ENCODE measurements around the gene DLG1.

The DLG1 gene

DNA sequence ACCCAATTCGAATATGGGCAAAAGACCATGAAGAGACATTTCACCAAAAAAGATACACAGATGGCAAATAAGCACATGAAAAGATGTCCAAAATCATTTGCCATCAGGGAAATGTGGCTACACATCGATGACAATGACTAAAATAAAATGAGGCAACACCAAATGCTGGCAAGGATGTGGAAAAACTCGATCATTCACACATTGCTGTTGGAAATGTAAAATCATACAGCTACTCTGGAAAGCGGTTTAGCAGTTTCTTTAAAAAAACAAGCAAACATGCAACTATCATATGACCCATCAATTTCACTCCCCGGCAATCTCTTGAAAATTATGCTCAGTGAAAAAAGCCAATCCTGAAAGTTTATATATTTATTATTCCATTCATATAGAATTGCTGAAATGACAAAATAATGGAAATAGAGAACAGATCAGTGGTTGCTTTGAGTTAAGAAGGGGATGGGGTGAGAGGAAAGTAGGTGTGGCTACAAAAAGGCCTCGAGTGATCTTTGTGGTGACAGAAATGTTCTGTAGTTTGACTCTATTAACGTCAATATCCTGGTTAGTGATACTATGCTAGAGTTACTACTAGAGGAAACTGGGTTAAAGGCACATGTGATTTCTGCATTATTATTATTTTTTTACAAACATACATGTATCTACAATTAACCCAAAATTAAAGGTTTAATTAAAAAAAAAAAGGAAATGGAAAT lies 45.0 kb downstream of the DLG1 start:
- DNase-seq: no peak
- Mint-ChIP-seq H3K4me3 (peak overlapping the region in 1 of 2 donors; percentile 61), H3K27ac (peak overlapping the region in 1 of 2 donors; percentile 6), H3K4me1 (peaks cover 61% of the 10 kb centered on the region), H3K9me3 (peaks cover 19 to 21% of the 10 kb centered on the region in 2 donors), H3K27me3 (no peaks in the 10 kb centered on the region)
- ATAC-seq: peak; percentile 87

DNA sequence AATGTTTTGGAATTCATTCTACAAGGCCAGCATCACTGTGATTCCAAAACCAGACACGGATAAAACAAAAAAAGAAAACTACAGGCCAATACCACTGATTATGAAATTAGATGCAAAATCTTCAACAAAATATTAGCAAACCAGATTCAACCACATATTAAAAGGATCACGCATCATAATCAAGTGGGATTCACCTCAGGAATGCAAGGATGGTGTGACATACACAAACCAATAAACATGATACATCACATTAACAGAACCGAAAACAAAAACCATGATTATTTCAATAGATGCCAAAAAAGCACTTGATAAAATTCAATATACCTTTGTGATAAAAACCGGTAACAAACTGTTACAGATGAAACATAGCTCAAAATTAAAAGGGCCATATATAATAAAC lies 48.9 kb downstream of the DLG1 start:
- H3K27ac Mint-ChIP-seq: no peak overlapping the region
- ATAC-seq (no peak), DNase-seq (no peak)
- H3K27me3 Mint-ChIP-seq: no peaks in the 10 kb centered on the region
- peaks cover 27 to 45% of the 10 kb centered on the region in 2 donors for H3K9me3 Mint-ChIP-seq
- H3K4me3 Mint-ChIP-seq: no peak overlapping the region
- peaks cover 40% of the 10 kb centered on the region for H3K4me1 Mint-ChIP-seq

DNA sequence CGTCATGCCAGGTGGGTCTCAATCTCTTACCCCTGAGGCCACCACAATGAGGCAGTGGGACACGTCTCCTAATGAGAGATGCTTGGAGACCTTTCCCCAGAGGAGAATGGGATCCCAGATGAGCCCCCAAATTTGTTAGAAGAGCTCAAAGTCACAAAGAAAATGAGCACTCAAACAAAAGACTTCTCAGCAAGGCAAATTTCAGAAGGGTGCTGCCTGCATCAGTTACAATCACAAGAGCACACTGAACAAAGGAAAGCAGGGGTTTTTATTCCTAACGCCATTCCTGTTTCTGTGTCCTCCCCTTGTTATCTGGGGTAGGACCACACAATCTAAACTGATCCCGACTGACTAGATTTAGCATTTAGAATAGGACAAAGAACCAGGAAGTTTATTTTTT lies 50.1 kb downstream of the DLG1 start:
- peaks cover 36 to 55% of the 10 kb centered on the region in 2 donors for H3K9me3 Mint-ChIP-seq
- H3K27ac Mint-ChIP-seq: no peak overlapping the region
- ATAC-seq (no peak), DNase-seq (no peak)
- H3K4me1 Mint-ChIP-seq: peaks cover 28% of the 10 kb centered on the region
- H3K4me3 Mint-ChIP-seq: no peak overlapping the region
- no peaks in the 10 kb centered on the region for H3K27me3 Mint-ChIP-seq

DNA sequence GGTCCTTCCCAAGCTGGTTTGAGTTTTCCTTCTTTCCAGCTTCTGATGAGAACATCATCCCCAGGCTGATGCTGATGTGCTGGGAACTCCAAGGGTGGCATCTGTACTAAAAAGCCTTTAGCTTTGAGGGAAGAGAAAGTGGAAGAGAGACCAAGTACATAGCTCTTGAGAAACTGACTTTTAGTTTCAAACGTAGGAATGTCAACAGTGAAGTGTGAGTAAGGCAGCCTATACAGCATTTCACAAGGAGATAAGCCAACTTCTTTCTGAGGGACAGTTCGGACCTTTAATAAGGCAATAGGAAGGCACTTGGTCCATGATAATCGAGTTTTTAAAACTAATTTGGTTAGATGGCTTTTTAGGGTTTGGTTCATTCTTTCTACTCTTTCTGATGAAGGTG lies 53.7 kb downstream of the DLG1 start:
- Mint-ChIP-seq H3K27ac (no peak overlapping the region), H3K9me3 (peaks cover 34 to 80% of the 10 kb centered on the region in 2 donors), H3K4me3 (no peak overlapping the region), H3K27me3 (no peaks in the 10 kb centered on the region), H3K4me1 (peaks cover 17% of the 10 kb centered on the region)
- DNase-seq: no peak
- no peak for ATAC-seq

DNA sequence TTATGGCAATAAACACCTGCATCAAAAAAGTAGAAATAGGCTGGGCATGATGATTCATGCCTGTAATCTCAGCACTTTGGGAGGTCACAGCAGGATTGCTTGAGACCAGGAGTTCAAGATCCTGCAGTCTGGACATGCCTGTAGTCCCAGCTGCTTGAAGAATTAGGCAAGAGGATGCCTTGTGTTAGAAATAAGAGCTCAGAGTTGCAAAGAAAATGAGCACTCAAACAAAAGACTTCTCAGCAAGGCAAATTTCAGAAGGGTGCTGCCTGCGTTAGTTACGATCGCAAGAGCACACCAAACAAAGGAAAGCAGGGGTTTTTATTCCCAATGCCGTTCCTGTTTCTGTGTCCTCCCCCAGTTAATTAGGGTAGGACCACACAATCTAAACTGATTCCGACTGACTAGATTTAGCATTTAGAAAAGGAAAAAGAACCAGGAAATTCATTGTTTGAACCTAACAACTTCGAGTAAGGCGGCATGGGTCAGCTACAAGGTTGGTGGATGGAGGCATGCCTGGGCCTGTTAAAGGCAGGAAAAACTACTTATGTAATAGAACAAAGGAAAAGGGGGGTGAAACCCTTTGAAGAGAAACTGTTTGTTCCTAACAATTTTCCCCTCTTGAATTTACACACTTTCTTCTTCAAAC lies 55.5 kb downstream of the DLG1 start:
- H3K4me1 Mint-ChIP-seq: peaks cover 36% of the 10 kb centered on the region
- ATAC-seq: no peak
- H3K27me3 Mint-ChIP-seq: no peaks in the 10 kb centered on the region
- H3K27ac Mint-ChIP-seq: no peak overlapping the region
- DNase-seq: no peak
- peaks cover 27 to 64% of the 10 kb centered on the region in 2 donors for H3K9me3 Mint-ChIP-seq
- no peak overlapping the region for H3K4me3 Mint-ChIP-seq

DNA sequence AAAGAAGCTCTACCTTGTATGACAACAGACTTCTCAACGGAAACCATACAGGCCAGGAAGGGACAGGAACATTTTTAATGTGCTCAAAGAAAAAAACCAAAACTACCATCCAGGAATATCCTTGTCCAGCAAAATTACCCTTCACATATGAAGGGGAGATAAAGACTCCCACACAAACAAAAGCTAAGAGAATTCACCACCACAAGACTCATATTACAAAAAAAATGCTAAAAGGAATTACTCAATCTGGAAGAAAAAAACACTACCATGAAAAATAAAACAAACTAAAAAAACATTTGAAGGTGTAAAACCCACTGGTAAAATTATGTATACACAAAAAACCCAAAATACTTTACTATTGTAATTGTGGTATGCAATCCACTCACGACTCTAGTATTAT lies 57.2 kb downstream of the DLG1 start:
- Mint-ChIP-seq H3K9me3 (peaks cover 26 to 55% of the 10 kb centered on the region in 2 donors), H3K4me1 (peaks cover 37% of the 10 kb centered on the region), H3K4me3 (no peak overlapping the region), H3K27ac (no peak overlapping the region), H3K27me3 (no peaks in the 10 kb centered on the region)
- ATAC-seq (no peak), DNase-seq (no peak)

DNA sequence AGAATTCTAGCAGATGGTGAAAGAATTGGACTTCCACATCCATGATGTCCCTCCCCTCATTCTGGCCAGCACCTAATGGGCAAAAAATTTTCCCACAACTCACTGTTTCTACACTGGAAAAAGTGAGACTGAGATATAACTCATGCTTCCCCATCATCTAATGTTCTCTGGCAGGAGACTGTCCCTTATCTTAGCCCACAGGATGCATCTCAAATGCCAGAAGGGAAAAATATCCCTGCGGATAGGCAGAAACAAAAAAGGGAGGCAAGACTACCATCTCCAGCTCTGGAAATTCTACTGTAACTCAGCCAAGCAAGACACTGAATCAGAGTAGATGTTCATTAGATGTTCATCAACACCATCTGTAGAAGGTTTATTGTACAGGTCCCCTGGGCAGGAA lies 58.6 kb downstream of the DLG1 start:
- Mint-ChIP-seq H3K4me1 (peaks cover 36% of the 10 kb centered on the region), H3K4me3 (no peak overlapping the region), H3K27me3 (no peaks in the 10 kb centered on the region), H3K9me3 (peaks cover 30 to 62% of the 10 kb centered on the region in 2 donors), H3K27ac (no peak overlapping the region)
- ATAC-seq (no peak), DNase-seq (no peak)

DNA sequence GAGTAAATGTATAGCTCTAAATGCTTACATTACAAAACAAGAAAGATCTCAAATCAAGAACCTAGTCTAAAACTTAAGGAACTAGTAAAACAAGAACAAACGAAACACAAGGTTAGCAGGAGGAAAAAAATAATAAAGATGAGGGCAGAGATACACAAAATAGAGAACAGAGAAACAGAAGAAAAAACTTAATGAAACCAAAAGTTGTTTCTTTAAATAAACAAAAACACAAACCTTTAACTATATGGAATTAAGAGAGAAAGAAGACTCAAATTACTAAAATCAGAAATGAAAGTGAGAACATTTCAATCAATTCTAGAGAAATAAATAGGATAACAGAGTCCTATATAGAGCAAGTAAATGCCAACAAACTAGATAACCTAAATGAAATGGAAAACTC lies 59.6 kb downstream of the DLG1 start:
- H3K4me3 Mint-ChIP-seq: no peak overlapping the region
- ATAC-seq: no peak
- H3K4me1 Mint-ChIP-seq: peaks cover 37% of the 10 kb centered on the region
- H3K27ac Mint-ChIP-seq: no peak overlapping the region
- DNase-seq: no peak
- no peaks in the 10 kb centered on the region for H3K27me3 Mint-ChIP-seq
- H3K9me3 Mint-ChIP-seq: peaks cover 20 to 52% of the 10 kb centered on the region in 2 donors

DNA sequence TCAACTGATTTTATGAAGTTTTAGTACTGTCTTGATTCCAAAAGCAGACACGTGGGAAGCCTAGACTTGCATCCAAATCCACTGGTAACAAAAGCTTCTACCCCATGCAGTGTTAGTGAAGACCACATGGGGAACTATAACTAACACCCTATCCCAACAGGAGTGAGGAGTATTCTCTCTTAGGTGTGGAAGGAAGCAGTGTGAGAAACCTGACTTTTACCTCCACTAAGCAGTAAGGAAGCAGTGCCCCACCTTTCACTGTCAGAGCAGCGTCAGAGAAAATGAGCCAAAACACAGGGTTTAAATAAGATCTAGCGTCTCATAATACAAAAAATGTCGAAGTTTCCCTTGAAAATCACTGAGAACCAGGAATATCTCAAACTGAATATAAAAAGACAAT lies 60.5 kb downstream of the DLG1 start:
- H3K4me1 Mint-ChIP-seq: peaks cover 37% of the 10 kb centered on the region
- H3K4me3 Mint-ChIP-seq: no peak overlapping the region
- H3K9me3 Mint-ChIP-seq: peaks cover 18 to 45% of the 10 kb centered on the region in 2 donors
- no peaks in the 10 kb centered on the region for H3K27me3 Mint-ChIP-seq
- no peak for ATAC-seq
- H3K27ac Mint-ChIP-seq: no peak overlapping the region
- no peak for DNase-seq

DNA sequence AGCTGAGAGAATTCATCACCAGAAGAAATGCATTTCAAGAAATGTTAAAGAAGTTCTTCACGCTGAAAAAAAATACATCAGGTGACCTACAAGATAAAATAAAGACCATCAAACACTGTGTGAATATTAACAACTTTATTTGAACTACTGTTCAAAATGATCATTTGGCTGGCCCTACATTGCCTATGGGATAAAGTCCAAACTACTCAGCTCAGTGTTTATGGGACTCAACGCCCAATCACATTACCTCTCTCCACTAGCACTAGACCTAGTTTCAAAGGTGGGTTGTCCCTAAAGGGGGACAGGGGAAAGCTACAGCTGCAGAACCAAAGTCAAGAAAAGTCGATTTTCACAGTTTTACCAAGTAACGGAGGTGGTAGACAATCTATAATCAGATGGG lies 62.0 kb downstream of the DLG1 start:
- DNase-seq (no peak), ATAC-seq (no peak)
- Mint-ChIP-seq H3K4me1 (peaks cover 36% of the 10 kb centered on the region), H3K4me3 (no peak overlapping the region), H3K27me3 (no peaks in the 10 kb centered on the region), H3K9me3 (peaks cover 13 to 29% of the 10 kb centered on the region in 2 donors), H3K27ac (no peak overlapping the region)

DNA sequence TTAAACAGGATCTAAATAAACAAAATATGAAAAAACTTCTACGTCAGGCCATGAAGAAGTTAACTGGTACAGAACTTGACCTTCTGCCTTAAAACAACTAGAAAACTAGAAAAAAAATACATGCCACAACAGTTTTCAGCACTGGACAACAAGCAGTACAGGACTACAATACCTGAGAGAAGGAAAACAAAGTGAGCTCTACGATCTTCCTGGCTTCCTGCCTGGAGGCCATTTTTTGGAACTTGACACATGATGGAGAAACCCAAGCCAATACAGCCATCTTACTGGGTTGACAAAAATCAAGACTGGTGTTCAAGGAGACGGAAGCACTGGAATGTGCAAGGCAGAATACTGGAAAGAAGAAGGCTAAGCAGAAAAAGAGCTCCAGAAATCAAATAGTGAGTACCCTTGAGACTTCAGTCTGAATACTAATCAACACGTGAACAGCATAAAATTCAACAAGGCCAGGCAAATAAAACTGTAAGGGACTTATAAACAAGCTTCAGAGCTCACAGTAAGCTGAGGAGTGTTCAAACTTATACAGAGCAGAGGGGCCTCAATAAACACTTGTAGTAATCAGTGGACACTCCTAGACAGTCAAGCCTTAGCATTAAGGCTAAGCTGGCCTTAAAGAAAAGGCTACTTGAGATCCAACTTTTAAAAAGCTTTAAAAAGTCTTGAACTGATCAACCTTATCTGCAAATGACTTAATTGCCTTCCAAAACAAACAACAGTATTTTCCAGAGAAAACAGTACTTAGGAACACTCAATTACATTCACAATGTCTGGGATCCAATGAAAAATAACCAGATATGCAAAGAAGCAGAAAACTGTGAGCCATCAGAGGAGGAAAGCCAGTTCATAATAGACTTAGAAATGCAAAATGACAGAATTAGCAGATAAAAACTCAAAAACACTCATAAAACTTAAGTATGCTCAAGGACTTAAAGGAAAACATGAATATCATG lies 63.2 kb downstream of the DLG1 start:
- H3K4me3 Mint-ChIP-seq: no peak overlapping the region
- H3K9me3 Mint-ChIP-seq: peaks cover 8 to 18% of the 10 kb centered on the region in 2 donors
- H3K27ac Mint-ChIP-seq: no peak overlapping the region
- H3K27me3 Mint-ChIP-seq: no peaks in the 10 kb centered on the region
- ATAC-seq (no peak), DNase-seq (no peak)
- H3K4me1 Mint-ChIP-seq: peaks cover 35% of the 10 kb centered on the region

DNA sequence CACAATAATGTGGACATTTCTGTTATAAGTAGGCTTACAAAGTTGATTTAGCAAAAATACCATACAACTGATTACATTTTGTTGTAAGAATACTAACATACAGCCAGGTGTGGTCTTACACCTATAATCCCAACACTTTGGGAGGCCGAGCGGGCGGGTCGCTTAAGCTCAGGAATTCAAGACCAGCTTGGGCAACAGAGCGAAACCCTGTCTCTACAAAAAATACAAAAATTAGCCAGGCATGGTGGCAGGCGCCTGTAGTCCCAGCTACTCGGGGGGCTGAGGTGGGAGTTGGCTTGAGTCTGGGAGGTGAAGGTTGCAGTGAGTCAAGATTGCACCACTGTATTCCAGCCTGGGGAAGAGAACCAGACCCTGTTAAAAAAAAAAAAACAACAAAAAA lies 67.1 kb downstream of the DLG1 start:
- Mint-ChIP-seq H3K4me1 (peaks cover 27% of the 10 kb centered on the region), H3K9me3 (peaks cover 4 to 9% of the 10 kb centered on the region in 2 donors), H3K27me3 (no peaks in the 10 kb centered on the region), H3K4me3 (no peak overlapping the region), H3K27ac (no peak overlapping the region)
- DNase-seq: no peak
- no peak for ATAC-seq

DNA sequence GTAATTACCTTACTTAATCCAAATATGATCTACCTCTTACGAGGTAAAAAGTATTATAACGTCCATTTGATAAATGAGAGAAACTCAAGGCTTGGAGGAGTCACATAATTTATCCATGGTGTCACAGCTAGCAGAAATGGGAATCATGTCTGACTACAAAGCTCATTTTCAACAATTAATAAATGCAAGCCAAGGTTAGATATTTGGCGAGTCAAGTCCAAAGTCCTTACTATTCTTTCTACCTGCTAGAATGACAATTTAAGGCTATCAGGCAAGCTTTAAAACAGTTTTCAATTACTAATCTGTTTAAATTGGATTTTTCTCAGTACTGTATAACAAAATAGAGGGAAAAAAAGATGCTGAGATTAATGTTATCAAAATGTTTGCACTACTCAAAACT lies 68.6 kb downstream of the DLG1 start:
- ATAC-seq (no peak), DNase-seq (no peak)
- no peak overlapping the region for H3K27ac Mint-ChIP-seq
- no peaks in the 10 kb centered on the region for H3K27me3 Mint-ChIP-seq
- peaks cover 29% of the 10 kb centered on the region for H3K4me1 Mint-ChIP-seq
- H3K4me3 Mint-ChIP-seq: no peak overlapping the region
- no peaks in the 10 kb centered on the region for H3K9me3 Mint-ChIP-seq

DNA sequence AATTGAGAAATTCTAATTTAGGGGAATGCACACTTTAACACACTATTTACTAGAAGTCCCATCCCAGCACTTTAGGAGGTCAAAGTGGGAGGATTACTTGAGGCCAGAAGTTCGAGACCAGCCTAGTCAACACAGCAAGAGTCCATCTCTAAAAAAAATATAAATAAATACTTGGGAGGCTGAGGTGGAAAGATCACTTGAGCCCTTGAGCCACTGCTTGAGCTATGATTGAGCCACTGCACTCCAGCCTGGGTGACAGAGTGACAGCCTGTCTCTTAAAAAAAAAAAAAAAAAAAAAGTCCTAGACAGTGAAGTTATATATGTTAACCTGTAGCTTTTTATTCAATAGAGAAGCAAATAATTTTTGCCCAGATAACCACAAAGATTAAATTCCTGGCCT lies 69.2 kb downstream of the DLG1 start:
- DNase-seq: no peak
- Mint-ChIP-seq H3K27ac (no peak overlapping the region), H3K4me1 (peaks cover 29% of the 10 kb centered on the region), H3K27me3 (no peaks in the 10 kb centered on the region), H3K9me3 (no peaks in the 10 kb centered on the region), H3K4me3 (no peak overlapping the region)
- ATAC-seq: no peak

DNA sequence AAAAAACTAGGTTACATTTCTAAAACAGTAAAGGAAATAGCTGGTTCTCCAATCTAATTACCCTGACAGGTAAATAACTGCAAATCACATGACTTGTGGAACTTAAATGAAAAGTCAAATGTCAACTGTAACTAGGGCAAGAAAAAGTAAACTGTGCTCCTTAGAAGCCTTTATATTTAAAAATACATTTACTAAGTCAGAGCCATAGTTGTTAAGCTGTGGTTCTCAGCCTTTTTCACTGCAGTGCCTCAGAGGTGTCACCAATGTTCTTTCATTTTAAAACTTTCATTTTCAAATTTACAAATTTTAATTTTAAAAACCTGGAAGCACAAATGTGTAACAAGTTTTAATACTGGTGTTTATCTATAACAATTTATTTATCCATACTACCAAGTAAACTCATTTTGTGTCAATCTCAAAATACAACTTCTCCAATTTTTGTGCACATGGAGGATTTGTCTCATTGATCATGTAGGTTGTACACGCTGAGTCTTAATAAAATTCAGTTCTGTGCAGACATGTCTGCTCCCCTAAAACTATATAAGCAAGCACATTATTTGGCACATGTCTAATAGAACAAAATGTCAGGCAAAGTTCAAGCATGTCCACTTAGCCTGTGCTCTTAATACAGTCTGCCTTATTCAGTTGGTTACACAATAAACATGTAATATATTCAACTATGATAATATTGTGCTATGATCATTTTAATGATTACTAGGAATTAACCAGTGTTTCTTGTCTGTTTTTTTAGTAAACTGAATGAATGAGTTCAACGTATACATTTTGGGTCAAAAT lies 70.4 kb downstream of the DLG1 start:
- DNase-seq: no peak
- no peak for ATAC-seq
- H3K27me3 Mint-ChIP-seq: no peaks in the 10 kb centered on the region

More for the DNA sequence above, 70.4 kb downstream of the DLG1 start:
- peaks cover 33% of the 10 kb centered on the region for H3K4me1 Mint-ChIP-seq
- no peak overlapping the region for H3K4me3 Mint-ChIP-seq
- no peaks in the 10 kb centered on the region for H3K9me3 Mint-ChIP-seq
- no peak overlapping the region for H3K27ac Mint-ChIP-seq
